GM12878 (cell line): Measurements from ENCODE around the gene SET. TPM values are rescaled to one million over a fixed set of nuclear protein-coding genes. Genes with fewer than 3 reads are reported as not detected.
"Not testable (repeated sequence)": the region's sequence is repeated elsewhere in the genome, so short reads cannot be mapped to it uniquely, and the experiment has no call there.

Experiments
- ATAC-seq: fragments of 200-7000 bp; cut with Tn5 transposase; 3 replicates; pipeline ENCODE4 v1.9.1; 2020; ENCODE audit warnings: mild to moderate bottlenecking, moderate library complexity
- BruUV-seq: library from RNA; stranded (reverse); fragments of 400-500 nt; replicated peaks from 2 replicates; lab custom pipeline; 2021; lab: Mats Ljungman, UMichigan
- CTCF ChIA-PET: fragments of 300-600 bp; sonication (Branson Sonifier 250); formaldehyde crosslinking; extraction: SDS; loops from one replicate; lab custom pipeline; 2021; ENCODE audit warnings: inconsistent platforms; lab: Yijun Ruan, JAX
- POLR2A ChIA-PET: fragments of 350-600 bp; formaldehyde crosslinking; extraction: SDS; loops from one replicate; lab custom pipeline; 2021; ENCODE audit warnings: inconsistent platforms; lab: Charles Lee
- RAD21 ChIA-PET: fragments of 300-600 bp; sonication (Branson Sonifier 250); formaldehyde crosslinking; loops from one replicate; lab custom pipeline; 2023; ENCODE audit warnings: antibody characterized with exemption; ENCODE audit not compliant: unreplicated experiment; lab: Charles Lee
- SMC1A ChIA-PET: fragments of 300-600 bp; sonication (Branson Sonifier 250); formaldehyde crosslinking; loops from one replicate; lab custom pipeline; 2023; ENCODE audit not compliant: unreplicated experiment, uncharacterized antibody; lab: Charles Lee
- DNase-seq: peaks from one replicate; pipeline ENCODE4 v3.0.0-alpha.2; 2011; ENCODE audit warnings: low read depth, low spot score
- FAIRE-seq: peaks from 3 replicates; lab custom pipeline; 2011; peaks lifted over from hg19 to GRCh38; lab: Jason Lieb, UNC
- H2AFZ ChIP-seq: 2 replicates; pipeline ENCODE4 v1.6.0; 2011; ENCODE audit warnings: low read depth, low read length, control low read depth; ENCODE audit not compliant: control insufficient read depth
- H3K27ac ChIP-seq: 2 replicates; pipeline ENCODE4 v1.5.1; 2011; ENCODE audit warnings: control low read depth; ENCODE audit not compliant: control insufficient read depth, insufficient read depth
- H3K27me3 ChIP-seq, 2 experiments: replicated peaks in 1 of 2; 2 replicates each; pipeline versions ENCODE4 v1.6.0 to v1.6.1; 2011; ENCODE audit warnings: low read length in 1 of 2; ENCODE audit not compliant: control insufficient read depth in 2 of 2, insufficient read depth in 2 of 2
- H3K36me3 ChIP-seq, 2 experiments: 2 replicates each; pipeline ENCODE4 v1.5.1; 2011; ENCODE audit warnings: low read length in 1 of 2; ENCODE audit not compliant: control insufficient read depth in 2 of 2, insufficient read depth in 2 of 2
- H3K4me1 ChIP-seq: 2 replicates; pipeline ENCODE4 v1.6.1; 2011; ENCODE audit warnings: mild to moderate bottlenecking, low read length, moderate library complexity, mixed read lengths; ENCODE audit not compliant: control insufficient read depth, insufficient read depth
- H3K4me2 ChIP-seq: 2 replicates; pipeline ENCODE4 v1.6.0; 2011; ENCODE audit warnings: control low read depth; ENCODE audit not compliant: control insufficient read depth, insufficient read depth
- H3K4me3 ChIP-seq: fragments of 200-600 bp; sonication (generic); 2 replicates; pipeline ENCODE4 v1.5.1; 2016
- H3K79me2 ChIP-seq: 2 replicates; pipeline ENCODE4 v1.6.0; 2011; ENCODE audit warnings: low read length; ENCODE audit not compliant: control insufficient read depth, insufficient read depth
- H3K9ac ChIP-seq: 2 replicates; pipeline ENCODE4 v1.8.0; 2011; ENCODE audit warnings: low read length, control low read depth, mixed read lengths; ENCODE audit not compliant: control insufficient read depth, insufficient read depth
- H3K9me3 ChIP-seq: replicated peaks from 3 replicates; pipeline ENCODE4 v1.5.1; 2011; ENCODE audit warnings: mild to moderate bottlenecking, low read length; ENCODE audit not compliant: control insufficient read depth, insufficient read depth
- H4K20me1 ChIP-seq: 2 replicates; pipeline ENCODE4 v1.6.0; 2011; ENCODE audit not compliant: control insufficient read depth, insufficient read depth
- CTCF ChIP-seq, 3 experiments: IDR thresholded peaks in 2 of 3; conservative IDR thresholded peaks in 1 of 3; 2 replicates each; pipeline ENCODE4 v1.5.1; 2011; ENCODE audit warnings: low read depth in 3 of 3, low read length in 3 of 3, mild to moderate bottlenecking in 3 of 3, control low read depth in 2 of 3, moderate library complexity in 2 of 3, inconsistent platforms in 1 of 3, mixed read lengths in 1 of 3; ENCODE audit not compliant: control insufficient read depth in 2 of 3, insufficient read depth in 1 of 3; ENCODE audit errors: extremely low read depth in 1 of 3
- RAD21 ChIP-seq: IDR thresholded peaks from 2 replicates; pipeline ENCODE4 v1.6.1; 2011; ENCODE audit warnings: mild to moderate bottlenecking, low read depth, low read length, moderate library complexity; ENCODE audit not compliant: insufficient read depth
- SMARCA5 ChIP-seq: fragments of 450-650 bp; IDR thresholded peaks from 2 replicates; pipeline ENCODE4 v1.6.1; 2017; ENCODE audit warnings: mild to moderate bottlenecking
- ZBTB33 ChIP-seq: fragments of 450-650 bp; IDR thresholded peaks from 2 replicates; pipeline ENCODE4 v1.6.1; 2017; ENCODE audit warnings: mild to moderate bottlenecking
- WGBS: methylation state at CpG from one replicate; pipeline ENCODE4 v1.1.6; 2016; ENCODE audit warnings: low lambda C conversion rate; ENCODE audit not compliant: insufficient replicate concordance, insufficient coverage; ENCODE audit errors: missing lambda C conversion rate; 5-methylcytosine and 5-hydroxymethylcytosine counted together
- in situ Hi-C: fragments of 300-500 bp; cut with MboI; formaldehyde crosslinking; loops from 9 replicates; pipeline ENCODE4 v1.14.3; 2018; ENCODE audit warnings: mixed read lengths
- intact Hi-C: fragments of 100-400 bp; cut with micrococcal nuclease; formaldehyde crosslinking; loops from one replicate; pipeline ENCODE4 v1.14.2; 2022; ENCODE audit not compliant: unreplicated experiment
- polyA plus RNA-seq, 11 experiments: library from polyadenylated mRNA; depleted of rRNA in 4 of 11; unstranded in 6 of 11; stranded (reverse) in 5 of 11; fragments of >200 nt; fragmentation: Nextera tagmentation in 4 of 11; fragmentation: Illumina TruSeq in 1 of 11; extraction: Ambion mirVana in 4 of 11; extraction: Trizol in 1 of 11; gene quantifications; 1 replicate in 1 of 11; 2 replicates in 10 of 11; pipeline versions ENCODE4 v1.2.1 to v1.2.3, GENCODE V29; 2011 to 2016; ENCODE audit warnings: inconsistent platforms in 2 of 11, missing spikeins in 2 of 11, low read depth in 1 of 11
- total RNA-seq, 4 experiments: library from RNA; depleted of rRNA in 3 of 4; stranded (reverse); fragments of >200 nt in 3 of 4; fragmentation: Illumina TruSeq in 1 of 4; extraction: Trizol in 1 of 4; gene quantifications; 2 replicates each; pipeline versions ENCODE4 v1.2.1 to v1.2.3, GENCODE V29; 2013 to 2021

SET gene
- total and polyA plus RNA-seq, 10 of the 15 experiments (the other 5 are each of a cell fraction or from before 2014, with no cell fraction given) = 284 to 706 (median 445) TPM

- WGBS = 79% methylated on average over 9 of the region's 9 CpGs
- FAIRE-seq, H3K9ac ChIP-seq: not testable (repeated sequence)
Measured at GRCh38 chr9:128648206-128648605, 40.8 kb upstream of the SET start.

More at GRCh38 chr9:128648206-128648605, 40.8 kb upstream of the SET start:
- H4K20me1 ChIP-seq, H3K4me3 ChIP-seq, H3K36me3 ChIP-seq, H3K4me2 ChIP-seq, BruUV-seq, in situ Hi-C loops, RAD21 ChIA-PET, H3K27ac ChIP-seq, H3K79me2 ChIP-seq, POLR2A ChIA-PET, H2AFZ ChIP-seq, DNase-seq, H3K27me3 ChIP-seq, H3K9me3 ChIP-seq: not testable (repeated sequence)
- peak; percentile 60 for ATAC-seq
- TF ChIP-seq CTCF (IDR thresholded peaks at IDR 0.05 in 2 of 3, conservative IDR thresholded peaks at IDR 0.05 in 1 of 3; ENCODE audit: control insufficient read depth in 2 of 3, extremely low read depth in 1 of 3, insufficient read depth in 1 of 3, low read depth in 3 of 3, low read length in 3 of 3) (peak; percentile 15 to 28 (median 24); a peak in 2 of 6 replicates), SMARCA5 (peak; percentile 59; the same call in 1 of the 2 replicates), RAD21 (peak; percentile 41; the same call in 1 of the 2 replicates), ZBTB33 (peak; percentile 100)
- ChIA-PET SMC1A (interaction anchor here (1.1 to 1.2 kb wide), 2 partner anchors 25 to 43 kb away, joined by 3 read pairs; no protein-coding TSS in a partner anchor), CTCF (interaction anchor here (0.8 to 1.4 kb wide), 3 partner anchors 117 to 280 kb away, joined by 3 to 5 read pairs (median 3); no protein-coding TSS in a partner anchor)
- intact Hi-C loops = loop anchor here (5.0 to 10.0 kb wide), 2 partner anchors 167 to 279 kb away; partner anchors contain the start of gene ENDOG
- peaks cover 11% of the 10 kb centered on the region for H3K4me1 ChIP-seq
